ENCODE measurements around the gene SERTM2. TPM values are rescaled to one million over a fixed set of nuclear protein-coding genes. Genes with fewer than 3 reads are reported as not detected.
A peak's percentile ranks its signal among the peaks of the same experiment; 100 is the strongest.
"Not testable (repeated sequence)": the region's sequence is repeated elsewhere in the genome, so short reads cannot be mapped to it uniquely, and the experiment has no call there.

Gene SERTM2
- 2.4 TPM for total RNA-seq

GRCh38 chrX:111511477-111511876 lies at the start of gene SERTM2:
SERTM2 (plus strand) TSS chrX:111511645; CDS start chrX:111518858, 7,213 bp downstream.
- peak in 2 of 3 donors; percentile 44 to 76 for DNase-seq (ENCODE audit: low read depth in 2 of 3, low spot score in 2 of 3)

GRCh38 chrX:111465669-111466068 lies 45.8 kb upstream of the SERTM2 start:
- DNase-seq (ENCODE audit: low read depth in 2 of 3, low spot score in 2 of 3) = no peak

- no peak for DNase-seq (ENCODE audit: low read depth in 2 of 3, low spot score in 2 of 3)
Observed at GRCh38 chrX:111467896-111468295, 43.5 kb upstream of the SERTM2 start.

GRCh38 chrX:111470681-111471403 lies 40.6 kb upstream of the SERTM2 start:
- DNase-seq (ENCODE audit: low read depth in 2 of 3, low spot score in 2 of 3) = no peak

GRCh38 chrX:111481896-111482295 lies 29.5 kb upstream of the SERTM2 start:
- DNase-seq (ENCODE audit: low read depth in 2 of 3, low spot score in 2 of 3) = no peak

- no peak for DNase-seq (ENCODE audit: low read depth in 2 of 3, low spot score in 2 of 3)
Observed at GRCh38 chrX:111483135-111483534, 28.3 kb upstream of the SERTM2 start.

- no peak for DNase-seq (ENCODE audit: low read depth in 2 of 3, low spot score in 2 of 3)
Observed at GRCh38 chrX:111483881-111484280, 27.6 kb upstream of the SERTM2 start.

- DNase-seq (ENCODE audit: low read depth in 2 of 3, low spot score in 2 of 3) = peak in 1 of 3 donors; percentile 10
Observed at GRCh38 chrX:111490688-111491087, 20.8 kb upstream of the SERTM2 start.

GRCh38 chrX:111492085-111492484 lies 19.4 kb upstream of the SERTM2 start:
- no peak for DNase-seq (ENCODE audit: low read depth in 2 of 3, low spot score in 2 of 3)

- DNase-seq (ENCODE audit: low read depth in 2 of 3, low spot score in 2 of 3) = no peak
Observed at GRCh38 chrX:111498538-111499103, 12.8 kb upstream of the SERTM2 start.

GRCh38 chrX:111503485-111503993 lies 7.9 kb upstream of the SERTM2 start:
- no peak for DNase-seq (ENCODE audit: low read depth in 2 of 3, low spot score in 2 of 3)

GRCh38 chrX:111504941-111505340 lies 6.5 kb upstream of the SERTM2 start:
- DNase-seq (ENCODE audit: low read depth in 2 of 3, low spot score in 2 of 3) = no peak

- no peak for DNase-seq (ENCODE audit: low read depth in 2 of 3, low spot score in 2 of 3)
Observed at GRCh38 chrX:111505783-111506182, 5.7 kb upstream of the SERTM2 start.

GRCh38 chrX:111506826-111507225 lies 4.6 kb upstream of the SERTM2 start:
- no peak for DNase-seq (ENCODE audit: low read depth in 2 of 3, low spot score in 2 of 3)

- no peak for DNase-seq (ENCODE audit: low read depth in 2 of 3, low spot score in 2 of 3)
Observed at GRCh38 chrX:111507933-111508332, 3.5 kb upstream of the SERTM2 start.

- no peak for DNase-seq (ENCODE audit: low read depth in 2 of 3, low spot score in 2 of 3)
Observed at GRCh38 chrX:111515298-111515697, 3.9 kb downstream of the SERTM2 start.

- no peak for DNase-seq (ENCODE audit: low read depth in 2 of 3, low spot score in 2 of 3)
Observed at GRCh38 chrX:111518667-111519066, 7.2 kb downstream of the SERTM2 start.

GRCh38 chrX:111519215-111519614 lies 7.8 kb downstream of the SERTM2 start:
- peak in 2 of 3 donors; percentile 51 to 71 for DNase-seq (ENCODE audit: low read depth in 2 of 3, low spot score in 2 of 3)

- no peak for DNase-seq (ENCODE audit: low read depth in 2 of 3, low spot score in 2 of 3)
Observed at GRCh38 chrX:111520506-111520905, 9.1 kb downstream of the SERTM2 start.

- no peak for DNase-seq (ENCODE audit: low read depth in 2 of 3, low spot score in 2 of 3)
Observed at GRCh38 chrX:111521169-111521568, 9.7 kb downstream of the SERTM2 start.

- no peak for DNase-seq (ENCODE audit: low read depth in 2 of 3, low spot score in 2 of 3)
Observed at GRCh38 chrX:111543212-111543741, 31.8 kb downstream of the SERTM2 start.

- not testable (repeated sequence) for DNase-seq (ENCODE audit: low read depth in 2 of 3, low spot score in 2 of 3)
Observed at GRCh38 chrX:111549235-111549634, 37.8 kb downstream of the SERTM2 start.
